NCI-H1694 treated with DMSO at 0.1 percent for 48 hours (cell line): Measurements from ENCODE around the gene NOM1.
"Not testable (repeated sequence)": the region's sequence is repeated elsewhere in the genome, so short reads cannot be mapped to it uniquely, and the experiment has no call there.

Experiments
- DNase-seq: peaks from one replicate; lab custom pipeline; 2025; lab: John Stamatoyannopoulos, UW

Gene NOM1

GRCh38 chr7:156949541-156950380 lies at the start of gene NOM1:
NOM1 (plus strand) TSS chr7:156949712; CDS start chr7:156949738, 26 bp downstream.
- DNase-seq, result peak; percentile 29

- DNase-seq, result not testable (repeated sequence)
These were observed 49.4 kb upstream of the NOM1 start for GRCh38 chr7:156900093-156900492.

GRCh38 chr7:156903232-156903909 lies 46.1 kb upstream of the NOM1 start:
- no peak for DNase-seq

- DNase-seq, result no peak
These were observed 43.3 kb upstream of the NOM1 start for GRCh38 chr7:156906200-156906649.

GRCh38 chr7:156907656-156908055 lies 41.9 kb upstream of the NOM1 start:
- DNase-seq, result no peak

GRCh38 chr7:156909574-156910252 lies 39.8 kb upstream of the NOM1 start:
- DNase-seq, result not testable (repeated sequence)

GRCh38 chr7:156918635-156919034 lies 30.9 kb upstream of the NOM1 start:
- no peak for DNase-seq

GRCh38 chr7:156919132-156919713 lies 30.3 kb upstream of the NOM1 start:
- DNase-seq, result no peak

- DNase-seq, result no peak
These were observed 29.4 kb upstream of the NOM1 start for GRCh38 chr7:156920076-156920475.

- not testable (repeated sequence) for DNase-seq
These were observed 28.8 kb upstream of the NOM1 start for GRCh38 chr7:156920487-156921373.

GRCh38 chr7:156922304-156922703 lies 27.2 kb upstream of the NOM1 start:
- not testable (repeated sequence) for DNase-seq

- DNase-seq, result not testable (repeated sequence)
These were observed 23.7 kb upstream of the NOM1 start for GRCh38 chr7:156925821-156926220.

GRCh38 chr7:156927571-156928405 lies 21.7 kb upstream of the NOM1 start:
- no peak for DNase-seq

- DNase-seq, result no peak
These were observed 21.1 kb upstream of the NOM1 start for GRCh38 chr7:156928406-156928747.

- no peak for DNase-seq
These were observed 19.5 kb upstream of the NOM1 start for GRCh38 chr7:156929789-156930539.

- no peak for DNase-seq
These were observed 17.5 kb upstream of the NOM1 start for GRCh38 chr7:156932006-156932405.

GRCh38 chr7:156935250-156935649 lies 14.3 kb upstream of the NOM1 start:
- no peak for DNase-seq

- DNase-seq, result not testable (repeated sequence)
These were observed 12.7 kb upstream of the NOM1 start for GRCh38 chr7:156936766-156937165.

- no peak for DNase-seq
These were observed 8.9 kb upstream of the NOM1 start for GRCh38 chr7:156940421-156941122.
